ENCODE results near the gene CYP3A7. TPM values are rescaled to one million over a fixed set of nuclear protein-coding genes. Genes with fewer than 3 reads are reported as not detected.

Gene CYP3A7
- total and polyA plus RNA-seq, 9 of the 15 experiments (the other 6 are each of a cell fraction or from before 2014, with no cell fraction given) = 0.20 TPM; not detected in 8

GRCh38 chr7:99665312-99666012 is 69.5 kb downstream of the CYP3A7 start (continued):
- TF ChIP-seq RERE (CRISPR knock-in tag; IDR thresholded peaks at IDR 0.05; ENCODE audit: borderline replicate concordance) (no peak), HNRNPH1 (optimal IDR thresholded peaks at IDR 0.05; ENCODE audit: low read depth, low read length) (no peak), FIP1L1 (IDR thresholded peaks at IDR 0.05; ENCODE audit: low read depth, low read length, poor library complexity, severe bottlenecking) (no peak), SREBF2 (CRISPR knock-in tag; IDR thresholded peaks at IDR 0.05) (no peak), TSHZ1 (CRISPR knock-in tag; IDR thresholded peaks at IDR 0.05) (no peak), CHCHD3 (CRISPR knock-in tag; IDR thresholded peaks at IDR 0.05) (no peak), GABPA (tag; conservative IDR thresholded peaks at IDR 0.05; ENCODE audit: low read depth) (0 out of 2 replicates have a peak, but pooled peaks have one; percentile 9), NR4A1 (CRISPR knock-in tag; IDR thresholded peaks at IDR 0.05) (0 out of 2 replicates have a peak, but pooled peaks have one; percentile 28), NR4A1 (tag; IDR thresholded peaks at IDR 0.05) (peak; percentile 68), STAT5A (IDR thresholded peaks at IDR 0.05; ENCODE audit: borderline replicate concordance, low read length) (peak; percentile 95), MLLT1 (IDR thresholded peaks at IDR 0.05) (peak; percentile 26 to 87; a peak in 2 of 4 replicates), LCOR (CRISPR knock-in tag; IDR thresholded peaks at IDR 0.05) (peak; percentile 68; the same call in 1 of the 2 replicates), ZBTB1 (CRISPR knock-in tag; IDR thresholded peaks at IDR 0.05; ENCODE audit: borderline replicate concordance, low read depth) (no peak), COPS2 (conservative IDR thresholded peaks at IDR 0.05) (no peak), MAZ (CRISPR knock-in tag; conservative IDR thresholded peaks at IDR 0.05 in 1 of 2, IDR thresholded peaks at IDR 0.05 in 1 of 2) (peak; percentile 36 to 75; a peak in 3 of 4 replicates), ADNP (tag; IDR thresholded peaks at IDR 0.05) (peak; percentile 48), NFIC (IDR thresholded peaks at IDR 0.05) (peak; percentile 96)
